HepG2 (cell line): ENCODE measurements around the gene METTL15. TPM values are rescaled to one million over a fixed set of nuclear protein-coding genes. Genes with fewer than 3 reads are reported as not detected.

ENCODE experiments used
- AHR ChIP-seq: IDR thresholded peaks from 2 replicates; pipeline ENCODE4 v1.6.1; 2018; ENCODE audit warnings: missing genetic modification reagents, missing compliant biosample characterization
- ARNT2 ChIP-seq: sonication (generic); formaldehyde crosslinking; IDR thresholded peaks from 2 replicates; pipeline ENCODE4 v1.8.0; 2022; ENCODE audit warnings: mild to moderate bottlenecking, low read depth, missing genetic modification reagents, moderate library complexity
- ATF7 ChIP-seq, 2 experiments: fragments of 450-650 bp in 1 of 2; sonication (generic) in 1 of 2; formaldehyde crosslinking in 1 of 2; IDR thresholded peaks; 2 replicates each; pipeline versions ENCODE4 v1.4.0 to v1.6.1; 2016 to 2020; ENCODE audit warnings: antibody characterized with exemption in 1 of 2, mild to moderate bottlenecking in 1 of 2, missing genetic modification reagents in 1 of 2
- CEBPB ChIP-seq: IDR thresholded peaks from 2 replicates; pipeline ENCODE4 v1.6.1; 2011; ENCODE audit warnings: low read depth, low read length, improper control_type of control experiment, borderline replicate concordance
- DR1 ChIP-seq: sonication (generic); formaldehyde crosslinking; IDR thresholded peaks from 2 replicates; pipeline ENCODE4 v1.8.0; 2021; ENCODE audit warnings: mild to moderate bottlenecking, missing genetic modification reagents, inconsistent platforms
- EP300 ChIP-seq, 3 experiments: sonication (generic) in 1 of 3; formaldehyde crosslinking in 1 of 3; IDR thresholded peaks; 2 replicates each; pipeline versions ENCODE4 v1.5.1 to v1.6.1; 2011 to 2020; ENCODE audit warnings: low read depth in 2 of 3, low read length in 2 of 3, borderline replicate concordance in 1 of 3, improper control_type of control experiment in 1 of 3, mild to moderate bottlenecking in 1 of 3, missing genetic modification reagents in 1 of 3, moderate library complexity in 1 of 3
- HOXA3 ChIP-seq: sonication (generic); formaldehyde crosslinking; IDR thresholded peaks from 2 replicates; pipeline ENCODE4 v1.5.0; 2020; ENCODE audit warnings: missing genetic modification reagents
- JARID2 ChIP-seq: sonication (generic); formaldehyde crosslinking; IDR thresholded peaks from 2 replicates; pipeline ENCODE4 v1.8.1; 2023; ENCODE audit warnings: missing genetic modification reagents, inconsistent platforms; ENCODE audit not compliant: insufficient replicate concordance
- MAF1 ChIP-seq: sonication (generic); formaldehyde crosslinking; IDR thresholded peaks from 2 replicates; pipeline ENCODE4 v1.5.0; 2020; ENCODE audit warnings: missing genetic modification reagents, borderline replicate concordance
- NONO ChIP-seq, 2 experiments: fragments of 450-650 bp in 1 of 2; sonication (generic) in 1 of 2; formaldehyde crosslinking in 1 of 2; IDR thresholded peaks in 1 of 2; conservative IDR thresholded peaks in 1 of 2; 2 replicates each; pipeline versions ENCODE4 v1.6.1 to v1.8.0; 2017 to 2022; ENCODE audit warnings: mild to moderate bottlenecking in 1 of 2, missing genetic modification reagents in 1 of 2, moderate library complexity in 1 of 2
- NRL ChIP-seq: sonication (generic); formaldehyde crosslinking; IDR thresholded peaks from 2 replicates; pipeline ENCODE4 v1.5.0; 2020; ENCODE audit warnings: missing genetic modification reagents, mild to moderate bottlenecking, moderate library complexity, borderline replicate concordance
- SMAD3 ChIP-seq: sonication (generic); formaldehyde crosslinking; IDR thresholded peaks from 2 replicates; pipeline ENCODE4 v1.4.0; 2020; ENCODE audit warnings: missing genetic modification reagents
- SMARCC2 ChIP-seq: fragments of 450-650 bp; IDR thresholded peaks from 2 replicates; pipeline ENCODE4 v1.6.1; 2017; ENCODE audit warnings: antibody characterized with exemption, mild to moderate bottlenecking
- SNRNP70 ChIP-seq: fragments of 200-400 bp; formaldehyde crosslinking; IDR thresholded peaks from 2 replicates; pipeline ENCODE4 v1.6.1; 2017; ENCODE audit warnings: mild to moderate bottlenecking, low read depth, low read length, moderate library complexity
- STAT5B ChIP-seq: sonication (generic); formaldehyde crosslinking; IDR thresholded peaks from 2 replicates; pipeline ENCODE4 v1.4.0; 2020; ENCODE audit warnings: missing genetic modification reagents
- STAT6 ChIP-seq: sonication (generic); formaldehyde crosslinking; IDR thresholded peaks from 2 replicates; pipeline ENCODE4 v1.4.0; 2020; ENCODE audit warnings: missing genetic modification reagents, mild to moderate bottlenecking, borderline replicate concordance
- TAF15 ChIP-seq: fragments of 200-400 bp; formaldehyde crosslinking; IDR thresholded peaks from one replicate; pipeline ENCODE4 v1.6.1; 2018; ENCODE audit warnings: mild to moderate bottlenecking, low read depth, low read length; ENCODE audit not compliant: poor library complexity, severe bottlenecking
- ZFP62 ChIP-seq: sonication (generic); formaldehyde crosslinking; IDR thresholded peaks from 2 replicates; pipeline ENCODE4 v1.4.0; 2020; ENCODE audit warnings: missing genetic modification reagents
- ZHX1 ChIP-seq: sonication (generic); formaldehyde crosslinking; IDR thresholded peaks from 2 replicates; pipeline ENCODE4 v1.8.1; 2022; ENCODE audit warnings: low read depth, mild to moderate bottlenecking, missing genetic modification reagents
- ZNF558 ChIP-seq: sonication (generic); formaldehyde crosslinking; IDR thresholded peaks from 2 replicates; pipeline ENCODE4 v1.9.0; 2022; ENCODE audit warnings: mild to moderate bottlenecking, missing genetic modification reagents, borderline replicate concordance
- ZNF605 ChIP-seq: sonication (generic); formaldehyde crosslinking; IDR thresholded peaks from 2 replicates; pipeline ENCODE4 v1.8.0; 2022; ENCODE audit warnings: mild to moderate bottlenecking, missing genetic modification reagents
- ZNF713 ChIP-seq: sonication (generic); formaldehyde crosslinking; IDR thresholded peaks from 2 replicates; pipeline ENCODE4 v1.4.0; 2020; ENCODE audit warnings: mild to moderate bottlenecking, missing genetic modification reagents
- polyA plus RNA-seq, 8 experiments: library from polyadenylated mRNA; depleted of rRNA in 3 of 8; stranded (reverse) in 7 of 8; unstranded in 1 of 8; fragments of >200 nt; fragmentation: Illumina TruSeq in 4 of 8; extraction: Trizol in 4 of 8; gene quantifications; 2 replicates each; pipeline versions ENCODE4 v1.2.1 to v1.2.3, GENCODE V29; 2011 to 2016; ENCODE audit warnings: low read depth in 4 of 8, missing spikeins in 1 of 8, mixed read lengths in 1 of 8; ENCODE audit not compliant: insufficient read depth in 1 of 8
- total RNA-seq, 5 experiments: library from RNA; depleted of rRNA; stranded (reverse); fragments of >200 nt; fragmentation: Illumina TruSeq; extraction: Trizol; gene quantifications; 2 replicates each; pipeline ENCODE4 v1.2.3, GENCODE V29; 2016; ENCODE audit warnings: low read depth in 1 of 5

METTL15 gene
- total and polyA plus RNA-seq, 2 of the 13 experiments (the other 11 are each of a cell fraction or from before 2014, with no cell fraction given), result 6.5 to 14.0 TPM

- TF ChIP-seq MAF1 (peak; percentile 89; the same call in 1 of the 2 replicates), TAF15 (no peak), HOXA3 (CRISPR knock-in tag) (peak; percentile 95), STAT5B (peak; percentile 63; the same call in 1 of the 2 replicates), CEBPB (no peak), ZFP62 (CRISPR knock-in tag) (0 out of 2 replicates have a peak, but pooled peaks have one; percentile 78), ZNF605 (CRISPR knock-in tag) (peak; percentile 82; the same call in 1 of the 2 replicates), NONO (IDR thresholded peaks at IDR 0.05) (no peak), NONO (CRISPR knock-in tag; conservative IDR thresholded peaks at IDR 0.05) (peak; percentile 82), ATF7 (IDR thresholded peaks at IDR 0.05) (no peak), ATF7 (CRISPR knock-in tag; IDR thresholded peaks at IDR 0.05) (no peak), JARID2 (CRISPR knock-in tag) (no peak), STAT6 (no peak), SMAD3 (CRISPR knock-in tag) (peak; percentile 99), ZNF558 (CRISPR knock-in tag) (no peak; the same call in 1 of the 2 replicates), ARNT2 (CRISPR knock-in tag) (peak; percentile 93), NRL (CRISPR knock-in tag) (peak; percentile 59; the same call in 1 of the 2 replicates), DR1 (CRISPR knock-in tag) (peak; percentile 73; the same call in 1 of the 2 replicates), ZHX1 (CRISPR knock-in tag) (peak; percentile 84; the same call in 1 of the 2 replicates), SMARCC2 (no peak), SNRNP70 (no peak), EP300 (IDR thresholded peaks at IDR 0.05; ENCODE audit: low read depth in 2 of 2, low read length in 2 of 2) (peak; percentile 27 to 34; a peak in 1 of 4 replicates), EP300 (CRISPR knock-in tag; IDR thresholded peaks at IDR 0.05; ENCODE audit: borderline replicate concordance) (0 out of 2 replicates have a peak, but pooled peaks have one; percentile 33), AHR (CRISPR knock-in tag) (peak; percentile 98), ZNF713 (CRISPR knock-in tag) (no peak)
Measured at GRCh38 chr11:28110108-28110820, 2.1 kb downstream of the METTL15 start (continued).
